AG09319 (cell line): Measurements from ENCODE around the gene EEF1AKMT3.

Experiments used
- DNase-seq: peaks from one replicate; pipeline ENCODE4 v3.0.0-alpha.2; 2010; ENCODE audit warnings: low read depth; ENCODE audit errors: extremely low read depth
- CTCF ChIP-seq: IDR thresholded peaks from 2 replicates; pipeline ENCODE4 v1.5.1; 2011; ENCODE audit warnings: low read depth, mild to moderate bottlenecking, inconsistent platforms, low read length, moderate library complexity

Gene EEF1AKMT3

GRCh38 chr12:57782608-57783465 is 10.4 kb downstream of the EEF1AKMT3 start, which contains the start of gene TSFM:
TSS of gene TSFM (plus strand) at chr12:57782787. CDS start at chr12:57782802, 15 bp downstream.
- DNase-seq, result peak; percentile 86

DNA sequence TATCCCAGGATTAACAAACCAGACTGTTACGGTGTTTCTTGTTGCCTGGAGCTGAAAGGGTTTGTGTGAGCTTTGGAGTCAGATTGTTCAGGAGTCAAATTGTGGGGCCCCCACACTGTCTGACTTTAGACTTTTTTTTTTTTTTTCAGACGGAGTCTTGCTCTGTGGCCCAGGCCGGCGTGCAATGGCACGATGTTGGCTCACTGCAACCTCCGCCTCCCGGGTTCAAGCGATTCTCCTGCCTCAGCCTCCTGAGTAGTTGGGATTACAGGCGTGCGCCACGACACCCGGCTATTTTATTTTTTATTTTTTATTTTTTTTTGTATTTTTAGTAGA is 11.0 kb downstream of the EEF1AKMT3 start:
- DNase-seq, result no peak
- no peak for TF ChIP-seq CTCF

More at GRCh38 chr12:57782608-57783465, 10.4 kb downstream of the EEF1AKMT3 start, which contains the start of gene TSFM:
- TF ChIP-seq CTCF, result peak; percentile 91

GRCh38 chr12:57783861-57784260 is 11.4 kb downstream of the EEF1AKMT3 start:
- no peak for TF ChIP-seq CTCF
- DNase-seq, result no peak

DNA sequence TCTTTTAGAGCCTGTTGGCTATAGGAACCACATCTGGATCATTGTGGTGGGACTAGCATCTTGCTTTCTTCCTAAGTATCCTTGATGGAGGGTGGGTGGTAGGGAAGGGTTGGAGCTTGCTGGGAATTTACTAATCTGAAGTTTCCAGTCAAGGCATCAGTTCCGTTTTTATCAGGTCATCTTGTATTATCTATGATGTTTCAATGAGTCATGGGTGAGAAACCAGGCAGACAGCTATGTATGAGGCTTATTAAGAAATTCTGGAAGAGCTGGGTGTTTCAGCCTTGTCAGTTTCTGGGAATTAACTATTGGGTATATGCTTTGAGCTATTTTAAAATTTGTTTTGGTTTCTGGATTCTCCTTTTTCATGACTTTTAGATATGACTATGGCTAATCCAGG is 21.5 kb downstream of the EEF1AKMT3 start:
- TF ChIP-seq CTCF, result no peak
- no peak for DNase-seq

DNA sequence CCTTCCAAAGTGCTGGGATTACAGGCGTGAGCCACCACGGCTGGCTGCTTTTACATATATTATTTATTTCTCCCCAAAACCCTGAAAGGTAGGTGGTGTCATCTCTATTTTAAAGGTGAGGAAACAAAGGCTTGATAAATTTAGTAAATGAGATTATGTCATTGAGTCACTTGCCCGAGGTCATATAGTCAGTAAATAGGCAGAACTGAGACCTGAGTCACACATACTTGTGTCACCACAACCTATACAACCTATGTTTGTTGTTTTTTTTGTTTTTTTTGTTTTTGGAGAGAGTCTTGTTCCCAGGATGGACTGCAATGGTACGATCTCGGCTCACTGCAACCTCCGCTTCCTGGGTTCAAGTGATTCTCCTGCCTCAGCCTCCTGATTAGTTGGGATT is 22.9 kb downstream of the EEF1AKMT3 start:
- no peak for TF ChIP-seq CTCF
- DNase-seq, result no peak

DNA sequence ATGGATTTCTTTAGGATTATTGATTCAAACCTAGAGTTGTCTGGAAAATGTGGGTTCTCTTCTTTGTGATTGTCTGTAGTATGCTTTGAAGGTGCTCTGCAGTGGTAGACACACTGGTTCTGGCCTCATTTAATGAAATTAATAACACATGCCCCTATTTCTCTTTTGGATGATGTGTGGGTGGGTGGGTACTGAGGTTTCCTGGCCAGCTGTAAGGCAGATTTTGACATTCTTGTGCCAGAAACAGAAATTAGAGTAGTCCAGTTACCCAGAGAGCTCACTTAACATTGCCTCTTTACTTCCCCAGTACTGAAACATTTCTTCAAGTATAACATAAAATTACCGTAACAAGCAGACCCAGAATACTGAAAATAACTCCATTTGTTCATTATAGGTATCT is 24.6 kb downstream of the EEF1AKMT3 start:
- no peak for TF ChIP-seq CTCF
- DNase-seq, result no peak

GRCh38 chr12:57797933-57798332 is 25.5 kb downstream of the EEF1AKMT3 start:
- no peak for TF ChIP-seq CTCF
- no peak for DNase-seq
